DND-41 (cell line): Measurements from ENCODE around the gene PLD1.

Experiments
- EZH2 ChIP-seq: IDR thresholded peaks from 3 replicates; pipeline ENCODE4 v1.6.1; 2012; ENCODE audit warnings: borderline replicate concordance, low read depth, mild to moderate bottlenecking, moderate library complexity, low read length, inconsistent platforms; ENCODE audit not compliant: severe bottlenecking
- TF ChIP-seq, protein P1 (sequence below): IDR thresholded peaks from 2 replicates; pipeline ENCODE4 v1.5.1; 2012; ENCODE audit warnings: borderline replicate concordance, low read length, moderate library complexity, mild to moderate bottlenecking; ENCODE audit not compliant: poor library complexity, severe bottlenecking; ENCODE audit errors: extremely low read depth

DNA sequence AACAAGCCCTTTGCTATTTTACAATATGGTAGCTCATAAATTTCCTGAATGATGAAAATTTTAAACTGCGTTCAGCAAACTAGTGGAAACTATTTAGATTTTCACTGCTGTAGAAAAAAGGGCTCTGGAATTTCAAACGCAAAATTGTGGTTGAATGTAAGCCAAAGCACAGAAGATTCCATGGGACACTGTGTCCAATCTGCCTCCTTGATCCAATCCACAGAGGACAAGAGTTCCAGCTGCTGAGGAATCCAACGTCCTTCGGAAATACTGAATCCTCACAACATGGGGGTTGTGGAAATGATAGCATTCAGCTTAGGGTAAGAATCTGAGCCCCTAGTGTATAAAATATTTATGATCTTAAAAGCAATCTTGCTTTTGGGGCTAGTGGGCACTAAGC, 161.0 kb downstream of the PLD1 start:
- TF ChIP-seq, protein P1, sequence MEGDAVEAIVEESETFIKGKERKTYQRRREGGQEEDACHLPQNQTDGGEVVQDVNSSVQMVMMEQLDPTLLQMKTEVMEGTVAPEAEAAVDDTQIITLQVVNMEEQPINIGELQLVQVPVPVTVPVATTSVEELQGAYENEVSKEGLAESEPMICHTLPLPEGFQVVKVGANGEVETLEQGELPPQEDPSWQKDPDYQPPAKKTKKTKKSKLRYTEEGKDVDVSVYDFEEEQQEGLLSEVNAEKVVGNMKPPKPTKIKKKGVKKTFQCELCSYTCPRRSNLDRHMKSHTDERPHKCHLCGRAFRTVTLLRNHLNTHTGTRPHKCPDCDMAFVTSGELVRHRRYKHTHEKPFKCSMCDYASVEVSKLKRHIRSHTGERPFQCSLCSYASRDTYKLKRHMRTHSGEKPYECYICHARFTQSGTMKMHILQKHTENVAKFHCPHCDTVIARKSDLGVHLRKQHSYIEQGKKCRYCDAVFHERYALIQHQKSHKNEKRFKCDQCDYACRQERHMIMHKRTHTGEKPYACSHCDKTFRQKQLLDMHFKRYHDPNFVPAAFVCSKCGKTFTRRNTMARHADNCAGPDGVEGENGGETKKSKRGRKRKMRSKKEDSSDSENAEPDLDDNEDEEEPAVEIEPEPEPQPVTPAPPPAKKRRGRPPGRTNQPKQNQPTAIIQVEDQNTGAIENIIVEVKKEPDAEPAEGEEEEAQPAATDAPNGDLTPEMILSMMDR, result no peak
- no peak for TF ChIP-seq EZH2
